Endothelial cell of umbilical vein (primary cell): ENCODE data around the gene FAM3D. TPM values are rescaled to one million over a fixed set of nuclear protein-coding genes. Genes with fewer than 3 reads are reported as not detected.

Experiments used
- BruUV-seq: library from RNA; stranded (reverse); fragments of 400-500 nt; replicated peaks from 2 replicates; lab custom pipeline; 2021; lab: Mats Ljungman, UMichigan
- CTCF ChIA-PET: fragments of 300-600, 350-600 bp; sonication (Branson Sonifier 250); formaldehyde crosslinking; loops from one replicate; lab custom pipeline; 2021; ENCODE audit warnings: antibody characterized with exemption, inconsistent platforms; lab: Charles Lee
- POLR2A ChIA-PET: fragments of 300-600, 350-600 bp; sonication (Branson Sonifier 250); formaldehyde crosslinking; loops from one replicate; lab custom pipeline; 2021; ENCODE audit warnings: antibody characterized with exemption, inconsistent platforms; lab: Charles Lee
- DNase-seq: peaks from one replicate; pipeline ENCODE4 v3.0.0-alpha.2; 2011; ENCODE audit warnings: low read depth, low spot score
- FAIRE-seq: peaks from 2 replicates; lab custom pipeline; 2011; peaks lifted over from hg19 to GRCh38; lab: Jason Lieb, UNC
- H2AFZ ChIP-seq: 2 replicates; pipeline ENCODE4 v1.6.0; 2012; ENCODE audit warnings: low read depth, low read length, control low read depth, inconsistent platforms
- H3K27ac ChIP-seq: 2 replicates; pipeline ENCODE4 v1.5.1; 2011; ENCODE audit warnings: low read depth, mild to moderate bottlenecking, control low read depth, low read length, moderate library complexity; ENCODE audit not compliant: insufficient read depth
- H3K27me3 ChIP-seq, 2 experiments: 2 replicates each; pipeline versions ENCODE4 v1.6.0 to v1.6.1; 2011; ENCODE audit warnings: low read length in 2 of 2, mixed read lengths in 1 of 2; ENCODE audit not compliant: control insufficient read depth in 2 of 2, insufficient read depth in 2 of 2
- H3K36me3 ChIP-seq, 2 experiments: 2 replicates in 1 of 2; 3 replicates in 1 of 2; pipeline ENCODE4 v1.5.1; 2011; ENCODE audit warnings: low read length in 2 of 2, mild to moderate bottlenecking in 1 of 2, moderate library complexity in 1 of 2; ENCODE audit not compliant: control insufficient read depth in 2 of 2, insufficient read depth in 2 of 2; ENCODE audit errors: extremely low read depth in 1 of 2
- H3K4me1 ChIP-seq: 3 replicates; pipeline ENCODE4 v1.5.1; 2011; ENCODE audit warnings: mild to moderate bottlenecking, low read length; ENCODE audit not compliant: control insufficient read depth, insufficient read depth; ENCODE audit errors: extremely low read depth
- H3K4me2 ChIP-seq: 2 replicates; pipeline ENCODE4 v1.6.1; 2011; ENCODE audit warnings: low read length, control low read depth, mixed read lengths; ENCODE audit not compliant: insufficient read depth
- H3K4me3 ChIP-seq, 3 experiments: fragments of 200-600 bp in 1 of 3; sonication (generic), shearing (Covaris generic) in 1 of 3; replicated peaks in 1 of 3; 2 replicates each; pipeline ENCODE4 v1.5.1; 2011 to 2016; ENCODE audit warnings: control low read depth in 3 of 3, low read length in 3 of 3, mild to moderate bottlenecking in 2 of 3, inconsistent platforms in 1 of 3, low read depth in 1 of 3, moderate library complexity in 1 of 3; ENCODE audit not compliant: insufficient read depth in 1 of 3
- H3K79me2 ChIP-seq: 2 replicates; pipeline ENCODE4 v1.6.0; 2012; ENCODE audit warnings: low read length, inconsistent platforms; ENCODE audit not compliant: control insufficient read depth, insufficient read depth
- H3K9ac ChIP-seq: replicated peaks from 2 replicates; pipeline ENCODE3; 2011; ENCODE audit warnings: low read length, control low read depth; ENCODE audit not compliant: insufficient read depth; ENCODE audit errors: extremely low read depth
- H3K9me1 ChIP-seq: replicated peaks from 3 replicates; pipeline ENCODE4 v1.6.0; 2011; ENCODE audit warnings: mild to moderate bottlenecking, low read length; ENCODE audit not compliant: control insufficient read depth, insufficient read depth; ENCODE audit errors: extremely low read depth
- H3K9me3 ChIP-seq: replicated peaks from 2 replicates; pipeline ENCODE4 v1.5.1; 2012; ENCODE audit warnings: low read length, inconsistent platforms; ENCODE audit not compliant: control insufficient read depth, insufficient read depth
- H4K20me1 ChIP-seq: replicated peaks from 2 replicates; pipeline ENCODE3; 2011; ENCODE audit warnings: mild to moderate bottlenecking, low read length; ENCODE audit not compliant: control insufficient read depth, insufficient read depth; ENCODE audit errors: extremely low read depth
- CTCF ChIP-seq, 2 donors: IDR thresholded peaks; 1 replicate in 1 of 2; 2 replicates in 1 of 2; pipeline ENCODE4 v1.5.1; 2011; ENCODE audit warnings: low read length in 2 of 2, mild to moderate bottlenecking in 2 of 2, moderate library complexity in 2 of 2, control low read depth in 1 of 2, inconsistent platforms in 1 of 2, low read depth in 1 of 2; ENCODE audit not compliant: insufficient read depth in 1 of 2; ENCODE audit errors: extremely low read depth in 1 of 2
- EZH2 ChIP-seq: IDR thresholded peaks from 2 replicates; pipeline ENCODE4 v1.6.1; 2012; ENCODE audit warnings: borderline replicate concordance, low read depth, mild to moderate bottlenecking, moderate library complexity, low read length, inconsistent platforms; ENCODE audit not compliant: severe bottlenecking
- FOS ChIP-seq: IDR thresholded peaks from 2 replicates; pipeline ENCODE4 v1.6.1; 2011; ENCODE audit warnings: mild to moderate bottlenecking, low read length, moderate library complexity, borderline replicate concordance; ENCODE audit not compliant: insufficient read depth
- GATA2 ChIP-seq: IDR thresholded peaks from 2 replicates; pipeline ENCODE4 v1.7.0; 2011; ENCODE audit warnings: low read depth, mild to moderate bottlenecking, moderate library complexity, mixed read lengths, low read length; ENCODE audit not compliant: insufficient read length, insufficient read depth
- JUN ChIP-seq: IDR thresholded peaks from 2 replicates; pipeline ENCODE4 v1.6.1; 2011; ENCODE audit warnings: borderline replicate concordance, low read depth; ENCODE audit not compliant: insufficient read length, insufficient read depth
- MAX ChIP-seq: IDR thresholded peaks from 2 replicates; pipeline ENCODE4 v1.6.1; 2011; ENCODE audit not compliant: insufficient read depth, insufficient read length
- MYC ChIP-seq: IDR thresholded peaks from one replicate; pipeline ENCODE4 v1.6.1; 2011; ENCODE audit warnings: mild to moderate bottlenecking, low read depth, low read length
- POLR2A ChIP-seq: IDR thresholded peaks from 2 replicates; pipeline ENCODE4 v1.6.1; 2012; ENCODE audit warnings: low read depth, mild to moderate bottlenecking, control low read depth, low read length
- POLR2AphosphoS5 ChIP-seq: IDR thresholded peaks from 2 replicates; pipeline ENCODE4 v1.6.1; 2012; ENCODE audit warnings: low read depth, mild to moderate bottlenecking, control low read depth, low read length, moderate library complexity; ENCODE audit not compliant: insufficient read depth
- dilution Hi-C: fragments of 300-500 bp; cut with MboI; formaldehyde crosslinking; loops from one replicate; pipeline ENCODE4 v1.15.0; 2019; ENCODE audit warnings: low sequenced_read_pairs; ENCODE audit not compliant: extremely low pct_ligation_motif_present
- intact Hi-C: fragments of 100-400 bp; cut with micrococcal nuclease; formaldehyde crosslinking; loops from one replicate; pipeline ENCODE4 v1.10.0; 2022
- polyA plus RNA-seq, 4 experiments: library from polyadenylated mRNA; depleted of rRNA in 3 of 4; stranded (reverse) in 3 of 4; unstranded in 1 of 4; fragments of >200 nt; gene quantifications; 2 replicates each; pipeline versions ENCODE4 v1.2.1 to v1.2.3, GENCODE V29; 2011 to 2012; ENCODE audit warnings: missing spikeins in 1 of 4
- total RNA-seq: library from RNA; stranded (reverse); gene quantifications from 2 replicates; pipeline ENCODE4 v1.2.3, GENCODE V29; 2021

FAM3D gene
- total and polyA plus RNA-seq, 2 donors (not counting 3 experiments of a cell fraction or from before 2014, with no cell fraction given) = 0.12 TPM; not detected in 1

- Histone ChIP-seq H3K4me1 (no peaks in the 10 kb centered on the region), H3K79me2 (no peaks in the 10 kb centered on the region), H3K9me3 (no peaks in the 10 kb centered on the region), H4K20me1 (no peaks in the 10 kb centered on the region), H3K4me2 (no peak overlapping the region), H3K4me3 (no peak overlapping the region), H3K36me3 (no peaks in the 10 kb centered on the region), H3K27ac (no peak overlapping the region), H2AFZ (no peak overlapping the region), H3K27me3 (no peaks in the 10 kb centered on the region), H3K9me1 (no peaks in the 10 kb centered on the region), H3K9ac (no peak overlapping the region)
- TF ChIP-seq GATA2 = no peak
- TF ChIP-seq CTCF (IDR thresholded peaks at IDR 0.05; ENCODE audit: extremely low read depth in 1 of 2, insufficient read depth in 1 of 2, low read depth in 1 of 2, low read length in 2 of 2) = no peak
- no peak for TF ChIP-seq POLR2AphosphoS5
- no peak for TF ChIP-seq JUN
- TF ChIP-seq POLR2A = no peak
- TF ChIP-seq FOS = no peak
- no peak for TF ChIP-seq MAX
- TF ChIP-seq EZH2 = no peak
- TF ChIP-seq MYC = no peak
- ChIA-PET CTCF (no interaction called here), POLR2A (no interaction called here)
- dilution Hi-C loops (no loop called here), intact Hi-C loops (no loop called here)
- DNase-seq (no peak), FAIRE-seq (no peak)
- no TSS peak for BruUV-seq
These were observed 15.3 kb upstream of the FAM3D start for GRCh38 chr3:58681863-58682262.
